Astrocyte (in vitro differentiated cells and primary cell): ENCODE data around the gene CLMN. TPM values are rescaled to one million over a fixed set of nuclear protein-coding genes. Genes with fewer than 3 reads are reported as not detected.
"Not testable (repeated sequence)": the region's sequence is repeated elsewhere in the genome, so short reads cannot be mapped to it uniquely, and the experiment has no call there.

Experiments used
- DNase-seq: peaks from one replicate; pipeline ENCODE4 v3.0.0-alpha.2; 2010; ENCODE audit warnings: low read depth
- FAIRE-seq: peaks from 2 replicates; lab custom pipeline; 2011; peaks lifted over from hg19 to GRCh38; lab: Jason Lieb, UNC
- H2AFZ ChIP-seq: 2 replicates; pipeline ENCODE4 v1.6.0; 2012; ENCODE audit warnings: low read depth, low read length, inconsistent platforms
- H3K27ac ChIP-seq: 2 replicates; pipeline ENCODE4 v1.5.1; 2011; ENCODE audit warnings: low read depth, low read length, inconsistent platforms
- H3K27me3 ChIP-seq: 2 replicates; pipeline ENCODE4 v1.6.0; 2011; ENCODE audit warnings: low read length, inconsistent platforms; ENCODE audit not compliant: insufficient read depth
- H3K36me3 ChIP-seq: 2 replicates; pipeline ENCODE4 v1.5.1; 2011; ENCODE audit warnings: low read length, inconsistent platforms; ENCODE audit not compliant: insufficient read depth
- H3K4me1 ChIP-seq: 2 replicates; pipeline ENCODE4 v1.5.1; 2011; ENCODE audit warnings: low read length, inconsistent platforms; ENCODE audit not compliant: insufficient read depth
- H3K4me2 ChIP-seq: 2 replicates; pipeline ENCODE4 v1.6.0; 2012; ENCODE audit warnings: low read length, inconsistent platforms
- H3K4me3 ChIP-seq: 2 replicates; pipeline ENCODE4 v1.5.1; 2011; ENCODE audit warnings: low read depth, mild to moderate bottlenecking, low read length, inconsistent platforms; ENCODE audit not compliant: insufficient read depth
- H3K79me2 ChIP-seq: 2 replicates; pipeline ENCODE4 v1.6.0; 2012; ENCODE audit warnings: mild to moderate bottlenecking, low read length, inconsistent platforms; ENCODE audit not compliant: insufficient read depth
- H3K9ac ChIP-seq: 2 replicates; pipeline ENCODE4 v1.6.0; 2012; ENCODE audit warnings: mild to moderate bottlenecking, low read length, inconsistent platforms
- H3K9me3 ChIP-seq: 2 replicates; pipeline ENCODE4 v1.5.1; 2012; ENCODE audit warnings: low read depth, mild to moderate bottlenecking, low read length, inconsistent platforms; ENCODE audit not compliant: insufficient read depth
- H4K20me1 ChIP-seq: 2 replicates; pipeline ENCODE4 v1.6.0; 2012; ENCODE audit warnings: low read length, inconsistent platforms; ENCODE audit not compliant: insufficient read depth
- H3K27ac Mint-ChIP-seq: one replicate; pipeline ENCODE4 v1.8.0; 2021; ENCODE audit warnings: mild to moderate bottlenecking, mixed read lengths; ENCODE audit not compliant: unreplicated experiment
- H3K27me3 Mint-ChIP-seq: one replicate; pipeline ENCODE4 v1.8.0; 2021; ENCODE audit warnings: low read depth, mixed read lengths; ENCODE audit not compliant: unreplicated experiment
- H3K36me3 Mint-ChIP-seq: one replicate; pipeline ENCODE4 v1.8.0; 2021; ENCODE audit warnings: low read depth, mixed read lengths; ENCODE audit not compliant: unreplicated experiment
- H3K4me1 Mint-ChIP-seq: one replicate; pipeline ENCODE4 v1.8.0; 2021; ENCODE audit warnings: low read depth, mixed read lengths; ENCODE audit not compliant: unreplicated experiment
- H3K4me3 Mint-ChIP-seq: one replicate; pipeline ENCODE4 v1.8.0; 2021; ENCODE audit warnings: mild to moderate bottlenecking, moderate library complexity, mixed read lengths; ENCODE audit not compliant: unreplicated experiment
- H3K9me3 Mint-ChIP-seq: one replicate; pipeline ENCODE4 v1.8.0; 2021; ENCODE audit warnings: mild to moderate bottlenecking, mixed read lengths; ENCODE audit not compliant: unreplicated experiment
- EZH2 ChIP-seq: IDR thresholded peaks from 2 replicates; pipeline ENCODE4 v1.6.1; 2012; ENCODE audit warnings: mild to moderate bottlenecking, low read length, inconsistent platforms; ENCODE audit not compliant: insufficient read depth
- total RNA-seq: library from RNA; stranded (reverse); gene quantifications from 2 replicates; pipeline ENCODE4 v1.2.1, GENCODE V29; 2021
- TF ChIP-seq, protein P1 (sequence below): IDR thresholded peaks from 2 replicates; pipeline ENCODE4 v1.5.1; 2011; ENCODE audit warnings: low read depth, mild to moderate bottlenecking, inconsistent platforms, low read length, moderate library complexity; ENCODE audit not compliant: insufficient read depth

CLMN gene
- total RNA-seq, 1 donor from 2014 or later: 14.0 TPM

DNA sequence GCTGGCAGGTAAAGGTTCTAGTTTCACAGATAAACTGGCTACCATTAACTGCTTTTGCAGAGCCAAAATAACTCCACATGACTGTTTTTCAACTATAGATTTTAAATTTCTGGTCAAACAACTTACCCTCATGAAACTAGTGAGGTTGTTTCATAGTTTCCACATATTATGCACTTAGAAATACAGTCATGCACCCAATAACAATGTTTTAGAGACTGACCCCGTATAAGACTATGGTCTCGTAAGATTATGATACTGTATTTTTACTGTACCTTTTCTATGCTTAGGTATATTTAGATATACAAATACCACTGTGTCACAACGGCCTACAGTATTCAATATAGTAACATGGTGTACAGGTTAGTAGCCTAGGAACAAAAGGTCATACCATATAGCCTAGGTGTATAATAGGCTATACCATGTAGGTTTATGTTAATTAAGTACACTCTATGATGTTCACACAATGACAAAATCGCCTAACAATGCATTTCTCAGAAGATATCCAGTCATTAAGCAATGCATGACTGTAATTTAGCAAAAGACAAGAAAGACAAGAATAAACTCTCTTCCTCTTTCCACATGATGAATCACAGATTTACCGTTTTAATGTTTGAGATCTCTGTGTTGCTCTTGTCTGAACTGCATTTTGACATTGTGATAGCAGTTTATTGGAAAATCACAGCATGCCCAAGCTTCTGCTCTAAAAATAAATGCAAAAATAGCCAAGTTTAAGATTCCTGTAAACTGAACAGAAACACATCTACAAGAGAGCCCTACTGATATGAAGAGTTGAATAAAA is 179.4 kb downstream of the CLMN start:
- Mint-ChIP-seq H3K4me1 (peaks cover 13% of the 10 kb centered on the region), H3K9me3 (peaks cover 4% of the 10 kb centered on the region), H3K27ac (no peak overlapping the region), H3K4me3 (no peak overlapping the region), H3K36me3 (peaks cover 6% of the 10 kb centered on the region), H3K27me3 (no peaks in the 10 kb centered on the region)
- Histone ChIP-seq H3K79me2 (peaks cover 96% of the 10 kb centered on the region), H3K4me3 (no peak overlapping the region), H3K9me3 (no peaks in the 10 kb centered on the region), H3K4me2 (no peak overlapping the region), H3K9ac (no peak overlapping the region), H3K27ac (no peak overlapping the region), H3K36me3 (no peaks in the 10 kb centered on the region), H3K4me1 (no peaks in the 10 kb centered on the region), H4K20me1 (peaks cover 77% of the 10 kb centered on the region), H3K27me3 (no peaks in the 10 kb centered on the region), H2AFZ (no peak overlapping the region)
- TF ChIP-seq, protein P1, sequence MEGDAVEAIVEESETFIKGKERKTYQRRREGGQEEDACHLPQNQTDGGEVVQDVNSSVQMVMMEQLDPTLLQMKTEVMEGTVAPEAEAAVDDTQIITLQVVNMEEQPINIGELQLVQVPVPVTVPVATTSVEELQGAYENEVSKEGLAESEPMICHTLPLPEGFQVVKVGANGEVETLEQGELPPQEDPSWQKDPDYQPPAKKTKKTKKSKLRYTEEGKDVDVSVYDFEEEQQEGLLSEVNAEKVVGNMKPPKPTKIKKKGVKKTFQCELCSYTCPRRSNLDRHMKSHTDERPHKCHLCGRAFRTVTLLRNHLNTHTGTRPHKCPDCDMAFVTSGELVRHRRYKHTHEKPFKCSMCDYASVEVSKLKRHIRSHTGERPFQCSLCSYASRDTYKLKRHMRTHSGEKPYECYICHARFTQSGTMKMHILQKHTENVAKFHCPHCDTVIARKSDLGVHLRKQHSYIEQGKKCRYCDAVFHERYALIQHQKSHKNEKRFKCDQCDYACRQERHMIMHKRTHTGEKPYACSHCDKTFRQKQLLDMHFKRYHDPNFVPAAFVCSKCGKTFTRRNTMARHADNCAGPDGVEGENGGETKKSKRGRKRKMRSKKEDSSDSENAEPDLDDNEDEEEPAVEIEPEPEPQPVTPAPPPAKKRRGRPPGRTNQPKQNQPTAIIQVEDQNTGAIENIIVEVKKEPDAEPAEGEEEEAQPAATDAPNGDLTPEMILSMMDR: no peak
- no peak for TF ChIP-seq EZH2
- peak; percentile 32 for DNase-seq
- peak; percentile 83 for FAIRE-seq

DNA sequence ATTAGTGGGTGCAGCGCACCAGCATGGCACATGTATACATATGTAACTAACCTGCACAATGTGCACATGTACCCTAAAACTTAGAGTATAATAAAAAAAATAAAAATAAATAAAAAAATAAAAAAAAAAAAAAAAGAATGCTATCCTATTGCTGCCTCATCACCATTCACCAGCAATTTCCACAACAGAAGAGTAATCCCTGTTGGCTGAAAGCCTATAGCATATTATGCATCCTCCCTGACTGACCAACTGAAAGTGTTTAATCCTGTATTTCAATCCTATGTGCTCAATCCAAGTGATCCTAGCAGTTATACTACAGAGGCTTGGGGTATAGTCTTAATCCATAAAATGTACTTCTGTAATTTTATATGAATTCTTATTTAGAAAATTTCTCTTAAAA is 180.8 kb downstream of the CLMN start:
- H2AFZ ChIP-seq: no peak overlapping the region
- H3K4me1 Mint-ChIP-seq: peaks cover 13% of the 10 kb centered on the region
- no peaks in the 10 kb centered on the region for H3K27me3 Mint-ChIP-seq
- H3K36me3 ChIP-seq: no peaks in the 10 kb centered on the region
- no peak overlapping the region for H3K27ac ChIP-seq
- H3K4me3 Mint-ChIP-seq: no peak overlapping the region
- H3K4me2 ChIP-seq: no peak overlapping the region
- H3K4me1 ChIP-seq: no peaks in the 10 kb centered on the region
- no peaks in the 10 kb centered on the region for H3K9me3 ChIP-seq
- H3K9me3 Mint-ChIP-seq: no peaks in the 10 kb centered on the region
- peaks cover 78% of the 10 kb centered on the region for H4K20me1 ChIP-seq
- no peaks in the 10 kb centered on the region for H3K27me3 ChIP-seq
- H3K27ac Mint-ChIP-seq: no peak overlapping the region
- no peak for FAIRE-seq
- DNase-seq: no peak
- peaks cover 2% of the 10 kb centered on the region for H3K36me3 Mint-ChIP-seq
- H3K79me2 ChIP-seq: peaks cover 94% of the 10 kb centered on the region
- no peak for TF ChIP-seq EZH2
- TF ChIP-seq, protein P1: no peak
- H3K9ac ChIP-seq: no peak overlapping the region
- no peak overlapping the region for H3K4me3 ChIP-seq

- H3K36me3 Mint-ChIP-seq, H3K9ac ChIP-seq, H3K4me2 ChIP-seq, H3K27me3 Mint-ChIP-seq, H3K36me3 ChIP-seq, FAIRE-seq, H3K27ac ChIP-seq, H3K4me3 ChIP-seq, H3K9me3 ChIP-seq, DNase-seq, H3K27ac Mint-ChIP-seq, H2AFZ ChIP-seq, H3K4me1 ChIP-seq, H3K9me3 Mint-ChIP-seq, H3K27me3 ChIP-seq, H3K4me3 Mint-ChIP-seq: not testable (repeated sequence)
- H4K20me1 ChIP-seq: peaks cover 79% of the 10 kb centered on the region
- peaks cover 14% of the 10 kb centered on the region for H3K4me1 Mint-ChIP-seq
- H3K79me2 ChIP-seq: peaks cover 90% of the 10 kb centered on the region
Measured at GRCh38 chr14:95138455-95138854, 181.3 kb downstream of the CLMN start.
